GM23338 (cell line): ENCODE data around the gene ACOX2.

Experiments used
- CREB1 ChIP-seq: fragments of 250-450 bp; sonication (Bioruptor Pico); IDR thresholded peaks from 2 replicates; pipeline ENCODE4 v1.5.0; 2020; ENCODE audit warnings: low read depth, mild to moderate bottlenecking, moderate library complexity
- EZH2 ChIP-seq: fragments of 200-600 bp; sonication (generic); IDR thresholded peaks from one replicate; pipeline ENCODE4 v1.8.0; 2017; ENCODE audit warnings: antibody characterized with exemption, mild to moderate bottlenecking, low read depth; ENCODE audit not compliant: unreplicated experiment
- EZH2phosphoT487 ChIP-seq: fragments of 200-600 bp; sonication (generic); IDR thresholded peaks from one replicate; pipeline ENCODE4 v1.8.1; 2018; ENCODE audit warnings: antibody characterized with exemption; ENCODE audit not compliant: unreplicated experiment
- REST ChIP-seq: IDR thresholded peaks from one replicate; pipeline ENCODE4 v1.6.1; 2018; ENCODE audit warnings: antibody characterized with exemption; ENCODE audit not compliant: unreplicated experiment
- TF ChIP-seq, protein P1 (sequence below), 2 experiments: fragments of 200-600 bp in 1 of 2; sonication (generic) in 1 of 2; conservative IDR thresholded peaks; 2 replicates each; pipeline versions ENCODE4 v1.5.1 to v1.6.1; 2016 to 2017; ENCODE audit warnings: antibody characterized with exemption in 2 of 2, low read depth in 2 of 2, mild to moderate bottlenecking in 2 of 2, moderate library complexity in 1 of 2

DNA sequence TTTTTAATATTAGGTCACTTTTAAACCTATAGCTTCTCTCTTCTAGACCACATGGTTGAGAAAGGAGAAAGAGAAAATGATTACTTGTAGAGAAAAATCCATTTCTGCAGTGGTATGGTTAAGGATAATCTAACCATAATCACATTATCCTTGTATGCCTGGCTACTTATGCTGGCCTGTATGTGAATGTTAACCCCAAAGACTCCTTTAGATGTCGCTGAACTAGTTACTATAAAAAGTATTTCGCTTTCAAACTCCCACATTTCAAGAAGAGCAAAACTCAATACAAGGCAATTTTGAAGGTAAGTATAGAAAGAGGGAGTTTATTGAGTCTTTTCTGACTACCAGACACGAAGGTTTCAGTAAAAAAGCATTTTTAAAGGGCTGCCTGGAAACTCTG lies 42.9 kb downstream of the ACOX2 start:
- no peak for TF ChIP-seq REST
- TF ChIP-seq EZH2phosphoT487 = no peak
- no peak for TF ChIP-seq CREB1 (CRISPR knock-in tag)
- no peak for TF ChIP-seq EZH2
- TF ChIP-seq, protein P1, sequence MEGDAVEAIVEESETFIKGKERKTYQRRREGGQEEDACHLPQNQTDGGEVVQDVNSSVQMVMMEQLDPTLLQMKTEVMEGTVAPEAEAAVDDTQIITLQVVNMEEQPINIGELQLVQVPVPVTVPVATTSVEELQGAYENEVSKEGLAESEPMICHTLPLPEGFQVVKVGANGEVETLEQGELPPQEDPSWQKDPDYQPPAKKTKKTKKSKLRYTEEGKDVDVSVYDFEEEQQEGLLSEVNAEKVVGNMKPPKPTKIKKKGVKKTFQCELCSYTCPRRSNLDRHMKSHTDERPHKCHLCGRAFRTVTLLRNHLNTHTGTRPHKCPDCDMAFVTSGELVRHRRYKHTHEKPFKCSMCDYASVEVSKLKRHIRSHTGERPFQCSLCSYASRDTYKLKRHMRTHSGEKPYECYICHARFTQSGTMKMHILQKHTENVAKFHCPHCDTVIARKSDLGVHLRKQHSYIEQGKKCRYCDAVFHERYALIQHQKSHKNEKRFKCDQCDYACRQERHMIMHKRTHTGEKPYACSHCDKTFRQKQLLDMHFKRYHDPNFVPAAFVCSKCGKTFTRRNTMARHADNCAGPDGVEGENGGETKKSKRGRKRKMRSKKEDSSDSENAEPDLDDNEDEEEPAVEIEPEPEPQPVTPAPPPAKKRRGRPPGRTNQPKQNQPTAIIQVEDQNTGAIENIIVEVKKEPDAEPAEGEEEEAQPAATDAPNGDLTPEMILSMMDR (conservative IDR thresholded peaks at IDR 0.05; ENCODE audit: low read depth in 2 of 2) = 0 out of 4 replicates have a peak, but pooled peaks of 1 of the 2 experiments have one; percentile 8
